SK-N-SH (cell line): ENCODE results near the gene MPP3. TPM values are rescaled to one million over a fixed set of nuclear protein-coding genes. Genes with fewer than 3 reads are reported as not detected.

Source experiments
- CTCF ChIA-PET: fragments of 300-600, 350-600 bp; formaldehyde crosslinking; extraction: SDS; loops from one replicate; lab custom pipeline; 2021; lab: Yijun Ruan, JAX
- POLR2A ChIA-PET: fragments of 350-600 bp; sonication (Branson Sonifier 250); formaldehyde crosslinking; extraction: SDS; loops from one replicate; lab custom pipeline; 2020; ENCODE audit warnings: antibody characterized with exemption, inconsistent platforms; lab: Yijun Ruan, JAX
- DNase-seq: peaks from one replicate; pipeline ENCODE4 v3.0.0; 2012
- H2AFZ ChIP-seq: fragments of 200-600 bp; sonication (generic); 2 replicates; pipeline ENCODE4 v1.8.1; 2016; ENCODE audit warnings: antibody characterized with exemption, mild to moderate bottlenecking, low read depth
- H3F3A ChIP-seq: fragments of 200-600 bp; sonication (generic); replicated peaks from 2 replicates; pipeline ENCODE3; 2016; ENCODE audit warnings: antibody characterized with exemption, mild to moderate bottlenecking; ENCODE audit not compliant: insufficient read depth
- H3K27ac ChIP-seq, 2 experiments: fragments of 200-500 bp in 1 of 2; fragments of 200-600 bp in 1 of 2; sonication (Bioruptor generic) in 1 of 2; sonication (generic), shearing (Covaris generic) in 1 of 2; 2 replicates each; pipeline versions ENCODE4 v1.5.1 to v1.6.1; 2014 to 2016; ENCODE audit warnings: low read depth in 2 of 2, inconsistent platforms in 1 of 2, low read length in 1 of 2, mild to moderate bottlenecking in 1 of 2, mixed read lengths in 1 of 2
- H3K27me3 ChIP-seq: fragments of 200-600 bp; sonication (generic), shearing (Covaris generic); 2 replicates; pipeline ENCODE4 v1.6.1; 2016; ENCODE audit warnings: mixed run types; ENCODE audit not compliant: insufficient read depth
- H3K36me3 ChIP-seq, 2 experiments: fragments of 200-500 bp in 1 of 2; fragments of 200-600 bp in 1 of 2; sonication (Bioruptor generic) in 1 of 2; sonication (generic) in 1 of 2; replicated peaks in 1 of 2; 2 replicates each; pipeline versions ENCODE3 to v1.5.1; 2014 to 2016; ENCODE audit warnings: low read length in 1 of 2, mild to moderate bottlenecking in 1 of 2; ENCODE audit not compliant: insufficient read depth in 2 of 2, control insufficient read depth in 1 of 2
- H3K4me1 ChIP-seq, 2 experiments: fragments of 200-500 bp in 1 of 2; fragments of 200-600 bp in 1 of 2; sonication (Bioruptor generic) in 1 of 2; sonication (generic), shearing (Covaris generic) in 1 of 2; 2 replicates each; pipeline versions ENCODE4 v1.5.1 to v1.6.1; 2014 to 2016; ENCODE audit warnings: low read depth in 1 of 2, low read length in 1 of 2, mixed run types in 1 of 2; ENCODE audit not compliant: insufficient read depth in 2 of 2, control insufficient read depth in 1 of 2
- H3K4me2 ChIP-seq: fragments of 200-600 bp; sonication (generic), shearing (Covaris generic); 2 replicates; pipeline ENCODE4 v1.6.1; 2017; ENCODE audit warnings: mixed run types
- H3K4me3 ChIP-seq, 2 experiments: fragments of 200-500 bp in 1 of 2; fragments of 200-600 bp in 1 of 2; sonication (Bioruptor generic) in 1 of 2; sonication (generic), shearing (Covaris generic) in 1 of 2; 2 replicates each; pipeline versions ENCODE4 v1.5.1 to v1.8.1; 2014 to 2016; ENCODE audit warnings: low read depth in 2 of 2, inconsistent platforms in 1 of 2, low read length in 1 of 2, mild to moderate bottlenecking in 1 of 2, mixed read lengths in 1 of 2, moderate library complexity in 1 of 2
- H3K79me2 ChIP-seq: fragments of 200-600 bp; sonication (generic); 2 replicates; pipeline ENCODE4 v1.8.1; 2017; ENCODE audit warnings: mild to moderate bottlenecking; ENCODE audit not compliant: insufficient read depth
- H3K9ac ChIP-seq: fragments of 200-600 bp; sonication (generic); 2 replicates; pipeline ENCODE4 v1.6.1; 2017; ENCODE audit warnings: mixed run types
- H3K9me2 ChIP-seq: fragments of 200-600 bp; sonication (generic); 2 replicates; pipeline ENCODE4 v1.6.1; 2017; ENCODE audit warnings: mixed run types
- H3K9me3 ChIP-seq: fragments of 200-600 bp; sonication (generic); 2 replicates; pipeline ENCODE4 v1.6.1; 2017; ENCODE audit warnings: mixed run types, mild to moderate bottlenecking, moderate library complexity
- H4K20me1 ChIP-seq: fragments of 200-600 bp; sonication (generic); 2 replicates; pipeline ENCODE4 v1.6.1; 2017; ENCODE audit warnings: mild to moderate bottlenecking, mixed run types; ENCODE audit not compliant: insufficient read depth
- EP300 ChIP-seq, 2 experiments: IDR thresholded peaks; 2 replicates each; pipeline versions ENCODE4 v1.4.0 to v1.6.1; 2012; ENCODE audit warnings: borderline replicate concordance in 1 of 2, low read depth in 1 of 2, low read length in 1 of 2
- JUND ChIP-seq: IDR thresholded peaks from 2 replicates; pipeline ENCODE4 v1.4.0; 2012
- MEF2A ChIP-seq: IDR thresholded peaks from 2 replicates; pipeline ENCODE4 v1.4.0; 2012; ENCODE audit warnings: low read depth, borderline replicate concordance
- NRF1 ChIP-seq: IDR thresholded peaks from 2 replicates; pipeline ENCODE4 v1.6.1; 2012; ENCODE audit warnings: low read depth, mild to moderate bottlenecking, low read length
- RAD21 ChIP-seq: IDR thresholded peaks from 2 replicates; pipeline ENCODE4 v1.6.1; 2012; ENCODE audit warnings: mild to moderate bottlenecking, low read length
- RCOR1 ChIP-seq: fragments of 150-350 bp; IDR thresholded peaks from 2 replicates; pipeline ENCODE4 v1.6.1; 2017; ENCODE audit warnings: antibody characterized with exemption, low read length
- REST ChIP-seq: IDR thresholded peaks from 2 replicates; pipeline ENCODE4 v1.6.1; 2012; ENCODE audit warnings: mild to moderate bottlenecking, low read depth, low read length, moderate library complexity
- SMC3 ChIP-seq: IDR thresholded peaks from 2 replicates; pipeline ENCODE4 v1.6.1; 2012; ENCODE audit warnings: low read depth, low read length, improper control_type of control experiment
- TEAD4 ChIP-seq: IDR thresholded peaks from 2 replicates; pipeline ENCODE4 v1.4.0; 2012; ENCODE audit warnings: mild to moderate bottlenecking, borderline replicate concordance; ENCODE audit not compliant: insufficient read depth
- WGBS: methylation state at CpG from one replicate; pipeline ENCODE4 v1.1.6; 2017; ENCODE audit warnings: low lambda C conversion rate; 5-methylcytosine and 5-hydroxymethylcytosine counted together
- polyA plus RNA-seq, 3 experiments: library from polyadenylated mRNA; depleted of rRNA; stranded (reverse); fragments of >200 nt; gene quantifications; 2 replicates each; pipeline ENCODE4 v1.2.3, GENCODE V29; 2012
- TF ChIP-seq, protein P1 (sequence below): fragments of 200-600 bp; sonication (generic); IDR thresholded peaks from 2 replicates; pipeline ENCODE4 v1.6.1; 2017; ENCODE audit warnings: antibody characterized with exemption, mild to moderate bottlenecking, moderate library complexity
- TF ChIP-seq, protein P2 (sequence below): IDR thresholded peaks from 2 replicates; pipeline ENCODE4 v1.4.0; 2012; ENCODE audit warnings: low read depth, borderline replicate concordance

Gene MPP3
- polyA plus RNA-seq, 1 of the 3 experiments (the other 2 are of a cell fraction), result 14.1 TPM

DNA sequence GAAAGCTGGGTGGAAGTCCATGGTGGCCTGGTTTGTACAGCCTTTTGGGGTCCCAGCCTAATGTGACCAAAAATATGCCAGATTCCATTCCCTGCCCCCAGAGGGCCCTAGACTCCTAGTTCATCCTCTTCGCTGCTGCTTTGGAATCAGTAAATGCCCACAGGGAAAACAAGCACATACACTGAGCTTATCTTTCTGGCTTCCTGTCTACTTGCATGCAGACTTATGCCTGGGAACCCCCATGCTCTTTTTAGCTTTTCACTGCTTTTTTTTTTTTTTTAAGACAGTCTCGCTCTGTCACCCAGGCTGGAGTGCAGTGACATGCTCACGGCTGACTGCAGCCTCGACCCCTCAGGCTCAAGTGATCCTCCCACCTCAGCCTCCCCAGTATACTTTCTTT is 7.9 kb upstream of the MPP3 start:
- Histone ChIP-seq H3K79me2 (no peaks in the 10 kb centered on the region), H3K9me2 (no peaks in the 10 kb centered on the region), H2AFZ (no peak overlapping the region), H3K4me1 (peaks cover 0 to 10% of the 10 kb centered on the region in 2 experiments; a peak in 1 of 4 replicates), H3K36me3 (no peaks in the 10 kb centered on the region), H3K27me3 (no peaks in the 10 kb centered on the region), H3K4me3 (no peak overlapping the region), H3K9me3 (no peaks in the 10 kb centered on the region), H4K20me1 (no peaks in the 10 kb centered on the region), H3K4me2 (no peak overlapping the region), H3F3A (peaks cover 7% of the 10 kb centered on the region), H3K9ac (no peak overlapping the region), H3K27ac (no peak overlapping the region)
- peak; percentile 82 for DNase-seq
- POLR2A ChIA-PET, result no interaction called here
- TF ChIP-seq RCOR1 (no peak), TEAD4 (no peak), JUND (no peak), RAD21 (peak; percentile 52), REST (no peak), SMC3 (0 out of 2 replicates have a peak, but pooled peaks have one; percentile 12)
- TF ChIP-seq, protein P1, sequence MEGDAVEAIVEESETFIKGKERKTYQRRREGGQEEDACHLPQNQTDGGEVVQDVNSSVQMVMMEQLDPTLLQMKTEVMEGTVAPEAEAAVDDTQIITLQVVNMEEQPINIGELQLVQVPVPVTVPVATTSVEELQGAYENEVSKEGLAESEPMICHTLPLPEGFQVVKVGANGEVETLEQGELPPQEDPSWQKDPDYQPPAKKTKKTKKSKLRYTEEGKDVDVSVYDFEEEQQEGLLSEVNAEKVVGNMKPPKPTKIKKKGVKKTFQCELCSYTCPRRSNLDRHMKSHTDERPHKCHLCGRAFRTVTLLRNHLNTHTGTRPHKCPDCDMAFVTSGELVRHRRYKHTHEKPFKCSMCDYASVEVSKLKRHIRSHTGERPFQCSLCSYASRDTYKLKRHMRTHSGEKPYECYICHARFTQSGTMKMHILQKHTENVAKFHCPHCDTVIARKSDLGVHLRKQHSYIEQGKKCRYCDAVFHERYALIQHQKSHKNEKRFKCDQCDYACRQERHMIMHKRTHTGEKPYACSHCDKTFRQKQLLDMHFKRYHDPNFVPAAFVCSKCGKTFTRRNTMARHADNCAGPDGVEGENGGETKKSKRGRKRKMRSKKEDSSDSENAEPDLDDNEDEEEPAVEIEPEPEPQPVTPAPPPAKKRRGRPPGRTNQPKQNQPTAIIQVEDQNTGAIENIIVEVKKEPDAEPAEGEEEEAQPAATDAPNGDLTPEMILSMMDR, result peak; percentile 44
- TF ChIP-seq, protein P2, sequence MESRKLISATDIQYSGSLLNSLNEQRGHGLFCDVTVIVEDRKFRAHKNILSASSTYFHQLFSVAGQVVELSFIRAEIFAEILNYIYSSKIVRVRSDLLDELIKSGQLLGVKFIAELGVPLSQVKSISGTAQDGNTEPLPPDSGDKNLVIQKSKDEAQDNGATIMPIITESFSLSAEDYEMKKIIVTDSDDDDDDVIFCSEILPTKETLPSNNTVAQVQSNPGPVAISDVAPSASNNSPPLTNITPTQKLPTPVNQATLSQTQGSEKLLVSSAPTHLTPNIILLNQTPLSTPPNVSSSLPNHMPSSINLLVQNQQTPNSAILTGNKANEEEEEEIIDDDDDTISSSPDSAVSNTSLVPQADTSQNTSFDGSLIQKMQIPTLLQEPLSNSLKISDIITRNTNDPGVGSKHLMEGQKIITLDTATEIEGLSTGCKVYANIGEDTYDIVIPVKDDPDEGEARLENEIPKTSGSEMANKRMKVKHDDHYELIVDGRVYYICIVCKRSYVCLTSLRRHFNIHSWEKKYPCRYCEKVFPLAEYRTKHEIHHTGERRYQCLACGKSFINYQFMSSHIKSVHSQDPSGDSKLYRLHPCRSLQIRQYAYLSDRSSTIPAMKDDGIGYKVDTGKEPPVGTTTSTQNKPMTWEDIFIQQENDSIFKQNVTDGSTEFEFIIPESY, result no peak
- WGBS, result 67% methylated on average over 4 of the region's 4 CpGs
- CTCF ChIA-PET, result interaction anchor here (0.6 to 2.3 kb wide), 20 partner anchors 9 to 522 kb away, joined by 3 to 10 read pairs (median 4); partner anchors contain the start of gene FAM171A2

DNA sequence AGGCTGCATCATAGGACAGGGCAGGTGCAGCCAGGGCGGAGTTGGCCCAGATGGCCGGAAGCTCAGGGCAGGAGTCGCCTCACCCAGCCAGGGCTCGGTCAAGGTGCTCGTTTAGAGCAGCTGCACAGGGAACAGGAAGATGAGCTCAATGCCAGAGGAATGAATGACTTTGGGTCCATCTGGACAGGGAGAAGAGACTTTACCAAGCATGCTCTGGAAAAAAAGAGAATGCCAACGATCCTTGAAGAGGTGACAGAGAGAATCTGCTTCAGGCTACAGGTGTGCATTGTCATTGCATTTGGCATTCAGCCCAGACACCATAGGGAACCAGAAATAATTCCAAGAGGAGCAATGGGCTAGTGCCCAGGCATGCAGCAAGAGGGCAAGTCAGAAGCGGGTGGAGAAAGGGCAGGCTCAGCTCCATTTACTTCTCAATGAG is 6.7 kb upstream of the MPP3 start:
- no peak for DNase-seq
- ChIA-PET CTCF (interaction anchor here (0.9 to 2.3 kb wide), 12 partner anchors 8 to 202 kb away, joined by 3 to 10 read pairs (median 4); no protein-coding TSS in a partner anchor), POLR2A (interaction anchor here (0.7 kb wide), 1 partner anchor 61 kb away, joined by 3 read pairs; the partner anchor contains the start of gene DUSP3)
- Histone ChIP-seq H3K27ac (no peak overlapping the region), H3K4me3 (no peak overlapping the region), H2AFZ (no peak overlapping the region), H3K79me2 (no peaks in the 10 kb centered on the region), H3K4me2 (no peak overlapping the region; the same call in 1 of the 2 replicates), H3K27me3 (no peaks in the 10 kb centered on the region), H3K36me3 (no peaks in the 10 kb centered on the region), H4K20me1 (no peaks in the 10 kb centered on the region), H3K9me3 (no peaks in the 10 kb centered on the region), H3K9ac (no peak overlapping the region), H3K9me2 (no peaks in the 10 kb centered on the region), H3F3A (peaks cover 7% of the 10 kb centered on the region), H3K4me1 (peaks cover 0 to 10% of the 10 kb centered on the region in 2 experiments; a peak in 1 of 4 replicates)
- no peak for TF ChIP-seq MEF2A
- no peak for TF ChIP-seq NRF1
- TF ChIP-seq EP300 (IDR thresholded peaks at IDR 0.05; ENCODE audit: borderline replicate concordance in 1 of 2, low read depth in 1 of 2, low read length in 1 of 2), result no peak
- 23% methylated on average over 7 of the region's 7 CpGs for WGBS
